Fibroblast of lung (primary cell): ENCODE results near the gene MAGEB6B.

ENCODE experiments used
- CTCF ChIP-seq, 2 donors: IDR thresholded peaks in 1 of 2; conservative IDR thresholded peaks in 1 of 2; 1 replicate in 1 of 2; 2 replicates in 1 of 2; pipeline ENCODE4 v1.5.1; 2011 to 2012; ENCODE audit warnings: low read length in 2 of 2, control low read depth in 1 of 2, inconsistent platforms in 1 of 2, low read depth in 1 of 2, mild to moderate bottlenecking in 1 of 2
- EZH2 ChIP-seq: IDR thresholded peaks from 2 replicates; pipeline ENCODE4 v1.5.1; 2012; ENCODE audit warnings: low read length, control low read depth, mild to moderate bottlenecking; ENCODE audit errors: missing control alignments

- no peak for TF ChIP-seq EZH2
- no peak for TF ChIP-seq CTCF (conservative IDR thresholded peaks at IDR 0.05 in 1 of 2, IDR thresholded peaks at IDR 0.05 in 1 of 2; ENCODE audit: low read depth in 1 of 2, low read length in 2 of 2)
Observed at GRCh38 chrX:26146024-26146423, 14.4 kb upstream of the MAGEB6B start.
